GM18867 (cell line): ENCODE measurements around the gene CLMN.
A peak's percentile ranks its signal among the peaks of the same experiment; 100 is the strongest.

Experiments used
- ATAC-seq: cut with Tn5 transposase; IDR thresholded peaks from one replicate; pipeline ENCODE4 v1.9.1; 2021; ENCODE audit warnings: mild to moderate bottlenecking, moderate library complexity; ENCODE audit not compliant: unreplicated experiment

Gene CLMN

DNA sequence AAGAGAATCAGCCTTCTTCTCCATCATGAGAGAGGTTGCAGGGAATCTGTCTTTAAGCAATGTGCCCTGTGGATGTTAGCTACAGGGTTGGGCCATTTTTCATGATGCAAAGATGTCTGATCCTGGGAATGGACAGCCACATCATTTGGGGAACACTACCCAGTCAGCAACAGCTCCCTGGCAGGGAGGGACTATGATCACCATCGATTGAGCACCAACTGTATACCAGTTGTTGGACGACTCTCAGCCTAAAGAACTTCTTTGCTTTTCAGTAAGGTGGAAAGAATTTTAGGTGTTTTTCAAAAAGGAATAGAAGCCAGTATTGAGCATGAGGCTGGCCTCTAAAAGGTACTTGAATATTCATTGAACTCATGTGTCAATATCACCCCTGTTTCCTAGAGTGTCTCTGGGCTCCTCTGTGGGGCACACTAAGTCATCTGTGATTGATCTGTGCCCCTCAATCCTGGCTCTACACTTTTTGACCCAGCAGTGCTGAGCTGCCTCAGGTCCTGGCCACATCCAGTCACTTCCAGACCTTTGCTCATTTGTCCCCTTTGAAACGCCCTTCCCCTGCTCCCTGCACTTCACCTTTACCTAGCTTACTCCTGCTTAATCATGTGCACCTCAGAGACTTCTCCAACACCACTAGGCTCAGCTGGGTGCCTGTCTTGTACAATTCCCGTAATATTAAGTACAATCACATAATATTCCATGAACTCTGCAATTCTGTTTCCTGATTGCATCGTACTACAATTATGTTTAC, 2.2 kb upstream of the CLMN start:
- no peak for ATAC-seq

DNA sequence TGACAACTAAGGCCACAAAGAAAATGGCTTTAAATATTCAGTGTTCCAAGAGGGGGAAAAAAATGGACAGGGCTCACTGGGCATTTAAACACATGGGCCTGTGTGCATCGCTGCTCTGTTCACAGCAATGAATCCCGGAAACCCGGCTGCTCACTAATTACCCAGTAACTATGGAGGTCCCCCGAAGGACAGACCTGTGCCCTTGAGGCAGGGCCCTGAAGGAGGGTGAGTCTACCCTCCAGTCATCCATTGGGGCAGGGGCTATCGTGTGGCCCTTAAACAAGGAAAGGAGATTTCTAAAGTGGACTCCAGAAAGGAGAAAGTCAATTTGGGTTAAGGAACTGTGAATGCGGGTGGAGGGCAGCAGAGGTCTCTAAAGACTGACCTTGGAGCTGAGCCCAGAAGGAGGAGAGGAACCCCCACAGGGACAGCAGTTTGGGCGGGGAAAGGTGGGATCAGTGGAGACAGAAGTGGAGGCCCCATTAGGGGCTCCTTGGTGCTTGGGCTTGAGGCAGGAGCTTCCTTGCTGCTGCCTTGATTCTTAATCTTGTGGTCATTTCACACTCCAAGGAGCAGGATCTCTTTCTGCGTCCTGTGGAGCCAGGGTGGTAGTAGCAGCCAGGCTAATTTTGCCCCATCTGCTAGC, 1.4 kb upstream of the CLMN start:
- no peak for ATAC-seq

DNA sequence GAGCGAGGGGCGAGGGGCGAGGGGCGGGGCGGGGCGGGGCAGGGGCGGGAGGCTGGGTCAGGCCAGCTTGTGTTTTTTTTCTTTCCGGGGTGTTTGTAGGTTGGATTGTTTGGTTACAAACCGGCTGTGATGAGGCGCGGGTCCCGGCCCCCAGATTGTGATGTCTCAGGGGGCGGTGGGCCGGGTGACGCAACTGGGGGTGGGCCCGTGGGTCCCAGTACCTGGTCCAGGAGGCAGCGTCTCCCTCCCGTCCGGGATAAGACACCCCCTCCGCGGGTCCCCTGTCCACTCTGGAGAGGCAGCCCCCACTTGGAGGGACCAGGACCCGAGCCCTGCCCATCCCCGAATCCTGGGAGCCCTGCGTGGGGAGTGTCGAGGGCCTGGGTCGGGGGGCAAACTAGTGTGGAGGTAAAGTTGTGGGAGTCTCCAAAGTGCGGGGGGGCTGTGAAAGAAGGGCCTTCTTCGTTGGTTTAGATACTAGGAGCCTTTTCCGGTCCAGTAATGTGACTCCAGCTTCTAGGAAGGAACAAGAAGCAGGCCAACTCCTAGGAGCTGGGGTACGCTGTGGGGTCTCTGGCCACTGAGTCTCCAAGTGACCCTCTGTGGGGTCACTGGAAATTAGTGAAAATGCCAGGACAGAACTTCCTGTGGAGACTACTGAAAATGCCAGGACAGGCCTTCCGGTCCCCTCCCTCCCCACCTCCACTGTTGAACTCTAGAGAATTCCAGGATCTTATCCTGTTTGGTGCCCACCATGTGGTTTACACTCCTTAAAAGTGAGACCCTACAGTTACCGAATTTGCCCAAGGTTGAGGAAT, 579 bp upstream of the CLMN start:
- peak; percentile 8 for ATAC-seq

DNA sequence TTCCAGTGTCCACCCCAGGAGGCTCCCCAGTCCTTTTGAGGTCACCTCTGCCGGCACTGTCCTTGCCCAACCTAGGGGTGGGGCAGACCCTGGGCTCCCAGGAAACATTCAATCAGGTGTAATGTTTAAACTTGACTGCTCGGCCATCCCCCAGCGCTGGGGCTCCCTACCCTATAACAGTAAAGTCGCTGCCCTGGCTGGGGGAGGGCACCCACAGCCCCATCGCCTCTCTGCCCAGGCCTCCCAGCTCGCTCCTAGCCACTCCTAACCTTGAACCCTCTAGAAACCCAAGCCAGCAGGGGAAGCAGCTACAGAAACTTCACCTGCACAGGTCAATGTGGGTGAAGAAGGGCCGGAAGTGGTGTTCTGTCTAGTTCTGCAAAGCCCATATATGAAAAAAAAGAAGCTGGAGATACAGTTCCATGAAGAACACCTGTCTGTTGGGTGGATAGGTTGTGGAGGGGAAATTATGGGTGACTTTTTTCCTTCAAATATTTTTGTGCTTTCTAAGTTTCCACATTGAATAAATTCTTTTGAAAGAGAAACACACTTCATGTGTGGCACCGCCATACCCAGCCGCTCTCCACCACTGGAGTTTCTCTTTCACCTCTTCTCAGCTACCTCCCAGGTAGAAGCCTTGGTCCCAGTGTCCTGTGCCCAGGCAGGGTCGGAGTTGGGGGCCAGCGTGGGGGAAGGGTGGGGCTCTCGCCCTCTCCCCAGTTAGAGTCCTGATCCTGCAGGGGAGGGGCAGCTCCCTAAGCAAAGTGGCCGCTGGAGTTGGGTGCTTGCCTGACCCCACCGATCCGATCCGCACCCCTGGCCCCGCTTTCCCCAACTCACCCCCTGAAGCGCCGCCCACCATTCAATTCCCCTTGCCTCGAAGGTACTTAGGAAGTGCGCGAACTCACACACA, 1.1 kb downstream of the CLMN start:
- no peak for ATAC-seq

DNA sequence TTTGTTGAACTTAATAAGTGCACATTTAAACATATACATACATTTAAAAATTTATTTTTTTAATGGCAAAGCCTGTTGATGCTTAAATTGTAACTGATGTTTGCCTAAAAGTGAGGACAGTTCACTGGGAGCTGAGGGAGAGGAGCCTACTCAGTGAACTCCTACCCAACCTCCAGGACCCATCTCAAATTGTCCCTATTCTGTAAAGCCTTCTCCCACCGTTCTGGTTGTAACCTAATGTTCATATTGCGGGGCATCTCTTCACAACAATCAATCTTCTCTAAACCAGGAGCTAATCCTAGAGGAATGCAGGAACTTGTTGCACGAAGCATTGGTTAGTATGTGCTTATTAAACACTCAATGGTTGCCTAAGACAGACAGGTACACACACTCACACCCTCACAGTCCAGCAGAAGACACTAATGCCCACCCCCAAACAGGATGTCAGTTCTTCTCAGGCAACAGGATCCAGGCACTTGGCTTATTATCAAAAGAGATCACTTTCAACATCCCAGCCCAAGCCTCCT, 1.8 kb downstream of the CLMN start:
- ATAC-seq = no peak

DNA sequence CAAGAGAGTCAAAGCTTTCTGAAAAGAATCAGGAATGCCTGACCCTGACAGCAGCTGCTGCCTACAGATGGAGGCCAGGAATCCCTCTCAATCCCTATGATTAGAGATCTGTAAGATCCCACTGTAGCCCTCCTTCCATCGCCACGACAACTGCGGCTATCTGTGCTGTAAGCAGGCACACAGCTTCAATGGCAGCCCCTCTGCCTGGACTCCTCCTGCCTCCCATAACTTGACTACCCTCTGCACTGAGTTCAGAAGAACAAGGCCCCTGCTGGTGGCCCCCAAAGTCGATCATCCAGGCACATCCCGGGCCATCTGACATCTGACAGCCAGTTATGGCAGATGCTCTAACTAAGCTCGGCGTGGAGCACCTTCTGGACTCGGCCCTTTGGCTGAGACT, 2.9 kb downstream of the CLMN start:
- ATAC-seq = no peak

DNA sequence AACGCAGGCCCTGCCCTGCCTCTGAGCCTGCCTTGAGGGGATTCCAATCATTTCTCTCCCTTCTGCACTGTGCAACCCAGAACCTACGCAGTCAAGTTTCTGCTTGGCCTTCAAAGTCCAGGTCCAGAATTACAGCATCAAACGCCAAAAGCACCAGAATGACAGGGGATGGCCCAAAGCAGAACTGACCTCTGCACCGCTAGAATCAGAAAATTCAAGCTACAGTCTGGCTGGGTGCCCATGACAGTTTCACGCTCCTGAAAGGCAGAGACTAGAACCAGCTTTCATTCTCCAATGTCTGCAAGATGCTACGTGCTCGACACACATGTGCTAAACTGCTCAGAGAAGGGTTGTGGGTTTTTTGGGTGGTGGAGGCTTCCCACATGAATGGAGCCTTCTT, 4.1 kb downstream of the CLMN start:
- no peak for ATAC-seq

DNA sequence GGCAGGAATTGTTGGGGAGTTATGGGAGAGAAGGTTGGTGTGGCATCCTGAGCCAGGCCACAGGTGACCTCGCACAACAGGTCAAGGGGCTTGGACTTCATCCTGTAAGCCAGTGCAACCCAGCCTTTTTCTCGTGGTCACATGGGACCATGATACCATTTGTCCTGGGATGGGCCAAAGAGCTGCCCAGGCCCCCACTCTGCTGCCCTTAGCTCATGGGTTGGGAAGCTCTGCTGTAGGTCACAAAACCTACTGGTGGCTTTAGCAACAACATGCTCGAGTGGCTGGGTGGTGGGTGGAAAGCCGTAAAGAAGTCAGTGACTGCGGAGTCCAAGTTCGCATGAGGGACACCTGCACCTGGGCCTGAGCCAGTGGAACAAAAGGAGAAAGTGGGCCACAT, 4.6 kb downstream of the CLMN start:
- no peak for ATAC-seq

DNA sequence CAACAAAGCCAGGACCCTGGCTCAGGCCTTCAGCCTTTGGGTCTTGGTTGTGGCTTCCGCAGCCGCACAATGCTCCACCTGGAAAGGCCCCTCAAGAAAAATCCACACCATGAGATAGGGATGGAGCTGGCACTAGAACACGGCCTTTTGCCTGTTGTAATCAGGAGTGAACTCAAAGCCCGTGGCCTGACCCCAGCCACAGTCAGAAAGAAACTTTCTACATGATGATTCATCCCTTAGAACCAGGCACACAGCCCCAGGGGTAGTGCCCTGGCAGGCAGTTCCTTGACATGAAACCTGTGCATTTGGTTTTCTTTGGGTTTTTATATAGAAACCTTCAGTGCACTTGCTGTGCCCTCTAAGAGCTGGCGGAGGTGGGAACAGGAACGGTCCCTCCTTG, 5.1 kb downstream of the CLMN start:
- peak; percentile 50 for ATAC-seq

DNA sequence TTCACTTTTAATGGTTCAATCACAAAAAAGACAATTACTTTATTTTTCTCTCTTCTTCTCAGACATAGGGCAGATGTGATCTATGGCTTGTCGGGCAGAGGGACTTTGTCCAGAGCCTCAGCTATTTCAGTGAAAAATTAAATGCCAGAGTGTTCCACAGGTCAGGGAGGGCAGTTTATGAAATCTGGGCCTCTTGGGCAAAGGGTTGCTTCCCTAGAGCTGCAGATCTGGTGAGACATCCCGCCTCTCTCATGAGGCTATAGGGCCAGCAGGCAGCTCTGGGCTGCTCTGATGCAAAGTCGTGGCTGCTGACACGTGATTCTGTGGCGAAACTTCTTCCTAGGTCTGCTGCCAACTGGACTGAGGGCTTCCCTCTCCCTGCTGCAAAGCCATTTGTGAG, 6.0 kb downstream of the CLMN start:
- ATAC-seq = no peak

DNA sequence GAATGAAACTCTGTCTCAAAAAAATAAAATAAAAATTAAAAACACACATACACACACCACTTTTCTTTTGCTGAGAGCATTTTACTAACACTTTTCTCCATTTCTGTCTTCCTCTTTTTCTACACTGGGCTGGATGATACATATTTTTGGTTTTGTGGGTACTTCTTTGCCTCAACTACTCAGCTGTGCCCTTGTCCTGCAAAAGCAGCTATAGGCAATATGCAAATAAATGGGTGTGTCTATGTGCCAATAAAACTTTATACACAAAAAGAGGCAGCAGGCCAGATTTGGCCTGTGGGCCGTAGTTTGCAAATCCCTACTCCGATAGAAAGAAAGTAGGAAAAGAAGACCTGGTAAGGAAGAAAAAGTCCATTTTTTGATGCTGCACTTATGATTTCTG, 6.5 kb downstream of the CLMN start:
- ATAC-seq = no peak

DNA sequence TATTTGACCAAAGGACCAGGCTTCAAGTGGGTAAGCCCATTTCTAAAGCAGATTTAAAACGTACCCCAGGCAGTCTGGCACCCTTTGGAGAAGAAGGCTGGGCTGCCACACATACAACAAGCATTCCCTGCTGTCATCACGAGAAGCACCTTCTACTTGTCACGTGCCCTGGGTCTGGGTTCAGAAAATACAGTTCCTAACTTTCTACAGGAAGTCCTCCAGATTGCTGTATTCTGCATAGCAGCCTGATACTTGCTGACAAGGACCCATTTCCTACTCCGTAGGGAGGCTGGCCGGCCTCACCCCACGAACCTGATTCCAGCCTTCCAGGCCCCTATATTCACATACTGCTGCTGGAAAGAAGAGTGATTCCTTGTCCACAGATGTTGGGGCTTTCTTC, 7.4 kb downstream of the CLMN start:
- ATAC-seq = no peak

DNA sequence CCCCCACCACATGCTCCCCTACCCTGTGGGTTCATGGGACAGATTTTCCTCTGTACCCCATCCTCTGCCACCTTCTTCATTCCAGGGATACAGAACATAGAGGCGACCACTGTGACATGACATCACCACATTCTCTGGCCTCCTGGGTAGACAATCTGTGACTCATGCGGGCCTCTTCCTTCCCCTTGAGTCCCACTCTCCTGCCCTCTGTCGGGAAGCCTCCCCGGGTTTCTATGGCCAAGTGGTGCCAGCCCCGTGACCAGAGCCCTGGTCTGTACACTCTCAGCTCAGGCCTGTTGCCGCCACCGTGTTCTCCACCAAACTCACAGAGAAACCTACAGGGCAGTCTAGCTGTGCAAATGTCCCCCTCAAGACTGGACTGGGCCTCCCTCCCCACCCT, 8.0 kb downstream of the CLMN start:
- ATAC-seq = no peak

DNA sequence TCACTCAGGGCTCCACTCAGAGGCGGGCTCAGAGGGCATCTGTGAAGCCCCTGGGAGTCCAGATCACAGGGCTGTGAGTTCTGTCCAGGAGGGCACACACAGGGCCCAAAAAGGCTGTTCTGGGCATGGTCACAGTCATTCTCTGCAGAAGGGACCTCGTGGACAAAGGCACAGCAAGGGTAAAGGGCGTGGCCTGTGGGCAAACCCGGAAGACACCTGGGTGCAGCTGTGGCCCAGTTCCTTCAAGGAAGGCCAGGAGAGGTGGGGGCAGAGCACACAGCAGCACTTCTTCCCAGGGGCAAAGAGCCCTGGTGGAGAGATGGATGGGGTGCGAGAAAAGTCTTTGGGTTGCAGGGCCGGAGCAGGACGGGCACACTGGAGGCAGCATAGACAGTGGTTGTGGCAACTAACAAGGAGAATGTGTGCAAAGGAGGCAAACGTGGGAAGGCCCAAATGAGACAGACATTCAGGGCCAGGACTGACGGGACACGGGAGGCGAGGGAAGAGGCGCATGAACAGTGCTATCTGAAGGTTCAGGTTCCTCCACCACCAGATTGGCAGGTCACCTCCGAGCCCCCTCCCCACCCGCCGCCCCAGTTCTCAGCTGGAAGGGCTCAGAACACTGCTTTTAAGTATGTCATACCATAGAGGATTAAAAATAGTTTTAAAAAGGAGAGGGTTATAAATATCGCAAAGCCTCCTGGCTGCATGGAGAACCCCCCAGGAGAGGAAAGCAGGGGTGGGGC, 8.9 kb downstream of the CLMN start:
- ATAC-seq = no peak

DNA sequence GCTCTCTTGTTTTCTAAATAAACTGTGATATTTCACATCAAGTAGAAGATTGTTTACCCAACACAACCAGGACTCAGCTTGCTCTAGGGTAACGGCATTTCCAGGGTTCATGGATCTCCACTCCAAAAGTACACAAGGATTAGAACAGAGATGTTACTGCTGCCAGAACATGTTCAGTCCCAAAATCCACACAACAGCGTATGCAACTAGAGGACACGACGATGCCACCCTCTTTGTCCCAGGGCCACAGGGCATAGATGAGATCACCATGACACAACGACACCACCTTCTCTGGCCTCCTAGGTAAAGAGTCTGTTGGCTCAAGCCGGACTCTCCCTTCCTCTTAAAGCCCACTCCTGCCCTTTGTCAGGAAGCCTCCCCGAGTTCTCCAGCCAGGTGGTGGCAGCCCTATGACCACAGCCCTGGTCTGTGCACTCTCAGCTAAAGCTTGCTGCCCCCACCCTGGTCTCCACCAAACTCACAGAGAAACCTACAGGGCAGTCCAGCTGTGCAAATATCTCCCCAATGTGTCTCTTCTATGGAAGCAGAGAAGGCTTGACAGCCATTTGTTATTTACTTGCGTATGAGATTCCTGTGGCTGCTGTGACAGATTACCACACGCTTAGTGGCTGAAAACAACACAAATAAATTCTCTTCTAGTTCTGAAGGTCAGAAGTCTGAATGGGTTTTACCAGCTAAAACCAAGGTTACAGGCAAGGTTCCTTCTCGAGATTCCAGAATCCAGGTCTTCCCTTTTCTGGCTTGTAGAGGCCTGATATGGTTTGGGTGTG, 10.3 kb downstream of the CLMN start:
- ATAC-seq = no peak

DNA sequence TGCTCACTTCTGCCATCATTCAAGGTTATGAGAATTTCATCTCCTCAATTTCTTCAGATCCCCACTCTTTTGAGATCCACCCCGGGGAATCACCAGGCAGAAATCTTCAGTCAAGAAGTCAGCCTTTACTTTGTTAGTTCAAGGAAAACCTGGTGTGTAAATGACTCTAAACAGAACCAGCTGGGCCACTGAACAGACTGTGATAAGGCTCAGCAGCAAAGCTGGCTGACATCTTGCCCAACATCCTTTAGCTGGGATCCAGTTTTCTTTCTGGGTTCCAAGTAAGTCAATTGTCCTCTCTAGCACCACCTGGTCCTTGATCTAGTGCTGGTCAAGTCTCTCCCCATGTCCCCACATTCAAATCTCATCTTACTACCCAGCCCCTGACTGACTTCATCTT, 11.6 kb downstream of the CLMN start:
- no peak for ATAC-seq

DNA sequence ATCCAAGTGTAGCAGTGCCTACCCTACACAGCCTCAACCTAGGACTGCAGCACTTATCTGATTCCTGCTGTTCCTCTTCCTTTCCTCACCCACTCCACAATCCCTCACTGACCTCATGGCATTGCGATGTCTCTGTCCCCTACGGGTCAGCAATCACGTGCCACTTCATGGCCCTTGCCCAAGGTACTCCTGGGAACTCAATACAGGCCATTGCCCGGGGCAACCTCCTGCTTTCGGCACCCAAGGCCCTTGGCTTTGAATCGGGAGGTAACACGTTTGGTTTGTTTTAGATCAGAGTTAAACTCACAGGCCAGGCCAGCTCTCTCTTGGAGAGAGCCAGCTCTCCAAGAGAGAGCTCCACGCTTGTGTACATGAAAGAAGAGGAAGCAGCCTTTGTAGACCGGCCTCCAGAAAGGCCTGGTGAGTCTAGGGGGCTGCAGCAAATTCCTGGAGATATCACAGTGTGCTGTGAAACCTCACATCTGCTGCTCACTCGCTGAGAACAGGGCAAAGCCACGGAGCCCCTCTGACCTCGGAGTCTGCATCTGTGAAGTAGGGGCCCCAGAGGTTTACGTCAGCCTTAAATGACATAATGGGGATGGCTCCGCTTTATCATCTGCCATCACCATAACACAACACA, 12.2 kb downstream of the CLMN start:
- ATAC-seq = no peak

DNA sequence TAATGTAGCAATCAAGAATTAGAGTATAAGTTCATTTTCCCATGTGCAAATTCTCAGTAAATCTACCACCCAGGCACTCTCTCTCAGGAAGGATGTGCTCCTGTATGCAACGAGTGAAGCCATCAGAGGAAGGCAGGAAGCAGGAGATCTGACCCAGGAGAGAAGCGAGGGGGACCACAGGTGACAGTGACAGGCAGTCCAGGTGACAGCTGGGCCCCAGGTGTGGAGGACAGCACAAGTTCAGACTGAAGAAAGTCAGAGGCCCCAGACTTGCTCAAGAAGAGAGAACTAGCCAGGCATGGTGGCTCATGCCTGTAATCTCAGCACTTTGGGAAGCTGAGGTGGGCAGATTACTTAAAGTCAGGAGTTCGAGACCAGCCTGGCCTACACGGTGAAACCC, 13.8 kb downstream of the CLMN start:
- no peak for ATAC-seq

DNA sequence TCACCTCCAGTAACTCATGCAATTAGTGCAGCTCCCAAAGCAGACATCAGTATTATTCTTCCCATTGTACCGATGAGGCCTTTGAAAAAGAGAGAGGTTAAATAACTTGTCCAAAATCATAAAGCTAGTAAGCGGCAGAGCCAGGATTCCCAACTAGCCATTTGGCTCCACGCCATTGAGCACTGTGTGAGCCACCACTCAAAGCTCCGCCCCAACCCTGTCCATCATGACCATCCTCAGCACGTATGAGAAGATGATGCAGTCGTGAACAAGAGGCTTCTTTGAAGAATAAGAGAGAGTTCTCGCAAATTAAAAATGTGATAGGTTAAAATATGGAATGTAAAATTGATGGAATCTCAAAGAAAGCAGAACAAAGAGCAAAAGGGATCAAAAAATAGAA, 14.6 kb downstream of the CLMN start:
- ATAC-seq = no peak
